HepG2 (cell line): Measurements from ENCODE around the gene TPPP2. TPM values are rescaled to one million over a fixed set of nuclear protein-coding genes. Genes with fewer than 3 reads are reported as not detected.
A peak's percentile ranks its signal among the peaks of the same experiment; 100 is the strongest.

Experiments
- ATAC-seq: fragments of 200-7000 bp; cut with Tn5 transposase; 3 replicates; pipeline ENCODE4 v1.9.1; 2020; ENCODE audit warnings: mild to moderate bottlenecking, moderate library complexity
- BruUV-seq: library from RNA; stranded (reverse); fragments of 400-500 nt; replicated peaks from 2 replicates; lab custom pipeline; 2021; lab: Mats Ljungman, UMichigan
- CTCF ChIA-PET: fragments of 300-600 bp; formaldehyde crosslinking; extraction: SDS; loops from one replicate; lab custom pipeline; 2021; ENCODE audit warnings: low total read pairs, inconsistent platforms, low intra/inter-chr PET ratio; lab: Yijun Ruan, JAX
- POLR2A ChIA-PET: fragments of 350-600 bp; sonication (Branson Sonifier 250); formaldehyde crosslinking; loops from one replicate; lab custom pipeline; 2020; ENCODE audit warnings: antibody characterized with exemption, inconsistent platforms; lab: Yijun Ruan, JAX
- DNase-seq: peaks from one replicate; pipeline ENCODE4 v3.0.0-alpha.2; 2015; ENCODE audit warnings: low spot score
- FAIRE-seq: peaks from 3 replicates; lab custom pipeline; 2011; peaks lifted over from hg19 to GRCh38; lab: Jason Lieb, UNC
- H2AFZ ChIP-seq: one replicate; pipeline ENCODE4 v1.6.1; 2011; ENCODE audit warnings: low read length, inconsistent platforms
- H3K27ac ChIP-seq: fragments of 300-600 bp; 3 replicates; pipeline ENCODE4 v1.8.0; 2011; ENCODE audit warnings: mixed run types, mild to moderate bottlenecking, mixed read lengths, low read length, inconsistent platforms; ENCODE audit not compliant: insufficient read depth; ENCODE audit errors: extremely low read length
- H3K27me3 ChIP-seq, 2 experiments: fragments of 200-600 bp in 1 of 2; 2 replicates in 1 of 2; 3 replicates in 1 of 2; pipeline versions ENCODE4 v1.6.0 to v1.8.0; 2011; ENCODE audit warnings: low read length in 2 of 2, mild to moderate bottlenecking in 2 of 2, moderate library complexity in 2 of 2, inconsistent platforms in 1 of 2; ENCODE audit not compliant: insufficient read depth in 2 of 2, control insufficient read depth in 1 of 2
- H3K36me3 ChIP-seq, 2 experiments: fragments of 200-600 bp in 1 of 2; replicated peaks in 1 of 2; 2 replicates in 1 of 2; 3 replicates in 1 of 2; pipeline versions ENCODE4 v1.5.1 to v1.8.0; 2011; ENCODE audit warnings: low read length in 2 of 2, inconsistent platforms in 1 of 2; ENCODE audit not compliant: insufficient read depth in 2 of 2, control insufficient read depth in 1 of 2
- H3K4me1 ChIP-seq: 2 replicates; pipeline ENCODE4 v1.5.1; 2012; ENCODE audit warnings: low read length, inconsistent platforms; ENCODE audit not compliant: insufficient read depth
- H3K4me2 ChIP-seq: 2 replicates; pipeline ENCODE4 v1.6.0; 2011; ENCODE audit warnings: low read depth, low read length, inconsistent platforms
- H3K4me3 ChIP-seq, 3 experiments: fragments of 200-600 bp in 1 of 3; sonication (generic), shearing (Covaris generic) in 1 of 3; replicated peaks in 1 of 3; 2 replicates each; pipeline ENCODE4 v1.5.1; 2011 to 2016; ENCODE audit warnings: low read length in 3 of 3, inconsistent platforms in 2 of 3, low read depth in 2 of 3, mild to moderate bottlenecking in 2 of 3, control low read depth in 1 of 3, mixed read lengths in 1 of 3; ENCODE audit not compliant: insufficient read depth in 1 of 3
- H3K79me2 ChIP-seq: one replicate; pipeline ENCODE4 v1.6.1; 2011; ENCODE audit warnings: low read length, inconsistent platforms; ENCODE audit not compliant: insufficient read depth
- H3K9ac ChIP-seq: 2 replicates; pipeline ENCODE4 v1.6.0; 2011; ENCODE audit warnings: mild to moderate bottlenecking, low read depth, low read length, inconsistent platforms; ENCODE audit not compliant: insufficient read depth
- H3K9me3 ChIP-seq: 2 replicates; pipeline ENCODE4 v1.5.1; 2012; ENCODE audit warnings: mild to moderate bottlenecking, low read length
- H4K20me1 ChIP-seq: 2 replicates; pipeline ENCODE4 v1.6.0; 2011; ENCODE audit warnings: inconsistent platforms, mild to moderate bottlenecking, low read length, moderate library complexity; ENCODE audit not compliant: insufficient read depth
- ELF3 ChIP-seq: IDR thresholded peaks from 2 replicates; pipeline ENCODE4 v1.6.1; 2016; ENCODE audit warnings: missing genetic modification reagents, missing compliant biosample characterization
- EP300 ChIP-seq, 3 experiments: sonication (generic) in 1 of 3; formaldehyde crosslinking in 1 of 3; IDR thresholded peaks; 2 replicates each; pipeline versions ENCODE4 v1.5.1 to v1.6.1; 2011 to 2020; ENCODE audit warnings: low read depth in 2 of 3, low read length in 2 of 3, borderline replicate concordance in 1 of 3, improper control_type of control experiment in 1 of 3, mild to moderate bottlenecking in 1 of 3, missing genetic modification reagents in 1 of 3, moderate library complexity in 1 of 3
- FOXA1 ChIP-seq, 2 experiments: fragments of 450-650 bp in 1 of 2; sonication (generic) in 1 of 2; formaldehyde crosslinking in 1 of 2; IDR thresholded peaks; 2 replicates each; pipeline versions ENCODE4 v1.4.0 to v1.6.1; 2016 to 2020; ENCODE audit warnings: missing genetic modification reagents in 1 of 2
- FOXA3 ChIP-seq: IDR thresholded peaks from 2 replicates; pipeline ENCODE4 v1.6.1; 2016; ENCODE audit warnings: missing genetic modification reagents, missing compliant biosample characterization
- FOXP1 ChIP-seq, 2 experiments: fragments of 450-650 bp in 1 of 2; IDR thresholded peaks; 2 replicates each; pipeline ENCODE4 v1.6.1; 2017 to 2018; ENCODE audit warnings: antibody characterized with exemption in 1 of 2
- HNF4A ChIP-seq: sonication (generic); formaldehyde crosslinking; IDR thresholded peaks from 2 replicates; pipeline ENCODE4 v1.4.0; 2020; ENCODE audit warnings: missing genetic modification reagents
- HNF4G ChIP-seq, 2 experiments: sonication (generic) in 1 of 2; formaldehyde crosslinking in 1 of 2; IDR thresholded peaks; 2 replicates each; pipeline versions ENCODE4 v1.4.0 to v1.6.1; 2011 to 2020; ENCODE audit warnings: borderline replicate concordance in 2 of 2, low read depth in 2 of 2, mild to moderate bottlenecking in 2 of 2, low read length in 1 of 2, missing genetic modification reagents in 1 of 2, moderate library complexity in 1 of 2
- KLF12 ChIP-seq: sonication (generic); formaldehyde crosslinking; IDR thresholded peaks from 2 replicates; pipeline ENCODE4 v1.4.0; 2020; ENCODE audit warnings: missing genetic modification reagents, borderline replicate concordance
- NCOA2 ChIP-seq: sonication (generic); formaldehyde crosslinking; IDR thresholded peaks from 2 replicates; pipeline ENCODE4 v1.8.0; 2022; ENCODE audit warnings: inconsistent platforms
- NR1H2 ChIP-seq: sonication (generic); formaldehyde crosslinking; IDR thresholded peaks from 2 replicates; pipeline ENCODE4 v1.8.1; 2022; ENCODE audit warnings: low read depth, missing genetic modification reagents, borderline replicate concordance
- PHF8 ChIP-seq: sonication (generic); formaldehyde crosslinking; IDR thresholded peaks from 2 replicates; pipeline ENCODE4 v1.5.0; 2020; ENCODE audit warnings: missing genetic modification reagents
- PPARG ChIP-seq: conservative IDR thresholded peaks from 2 replicates; pipeline ENCODE4 v1.6.1; 2016; ENCODE audit warnings: missing biosample characterization, missing genetic modification reagents
- RCOR2 ChIP-seq: IDR thresholded peaks from 2 replicates; pipeline ENCODE4 v1.6.1; 2016; ENCODE audit warnings: missing biosample characterization, missing genetic modification reagents
- RXRA ChIP-seq: sonication (generic); formaldehyde crosslinking; IDR thresholded peaks from 2 replicates; pipeline ENCODE4 v1.5.1; 2020; ENCODE audit warnings: missing genetic modification reagents
- SAP130 ChIP-seq: IDR thresholded peaks from 2 replicates; pipeline ENCODE4 v1.6.1; 2016; ENCODE audit warnings: low read depth
- SMAD3 ChIP-seq: sonication (generic); formaldehyde crosslinking; IDR thresholded peaks from 2 replicates; pipeline ENCODE4 v1.4.0; 2020; ENCODE audit warnings: missing genetic modification reagents
- TRAFD1 ChIP-seq: sonication (generic); formaldehyde crosslinking; IDR thresholded peaks from 2 replicates; pipeline ENCODE4 v1.5.1; 2020; ENCODE audit warnings: missing genetic modification reagents, mild to moderate bottlenecking, borderline replicate concordance
- ZBTB7B ChIP-seq: sonication (generic); formaldehyde crosslinking; IDR thresholded peaks from 2 replicates; pipeline ENCODE4 v1.4.0; 2020; ENCODE audit warnings: missing genetic modification reagents
- ZNF205 ChIP-seq: IDR thresholded peaks from 2 replicates; pipeline ENCODE4 v1.6.1; 2018; ENCODE audit warnings: missing biosample characterization, missing genetic modification reagents
- ZNF589 ChIP-seq: sonication (generic); formaldehyde crosslinking; conservative IDR thresholded peaks from 2 replicates; pipeline ENCODE4 v1.8.0; 2022; ENCODE audit warnings: mild to moderate bottlenecking, moderate library complexity, missing genetic modification reagents
- ZNF850 ChIP-seq: sonication (generic); formaldehyde crosslinking; conservative IDR thresholded peaks from 2 replicates; pipeline ENCODE4 v1.9.0; 2021; ENCODE audit warnings: mild to moderate bottlenecking, missing genetic modification reagents
- ZUFSP ChIP-seq: sonication (generic); formaldehyde crosslinking; IDR thresholded peaks from 2 replicates; pipeline ENCODE4 v1.9.0; 2021; ENCODE audit warnings: missing genetic modification reagents, mild to moderate bottlenecking, borderline replicate concordance
- WGBS: methylation state at CpG from one replicate; pipeline ENCODE4 v1.1.6; 2017; ENCODE audit warnings: low lambda C conversion rate; 5-methylcytosine and 5-hydroxymethylcytosine counted together
- in situ Hi-C: cut with HindIII; loops from 2 replicates; pipeline ENCODE4 v1.10.0; 2017; ENCODE audit warnings: low pct_unique_long_range_greater_than_20kb; ENCODE audit not compliant: extremely low pct_ligation_motif_present
- intact Hi-C: fragments of 100-400 bp; cut with micrococcal nuclease; formaldehyde crosslinking; loops from one replicate; pipeline ENCODE4 v1.10.0; 2022; ENCODE audit not compliant: unreplicated experiment
- polyA plus RNA-seq, 8 experiments: library from polyadenylated mRNA; depleted of rRNA in 3 of 8; stranded (reverse) in 7 of 8; unstranded in 1 of 8; fragments of >200 nt; fragmentation: Illumina TruSeq in 4 of 8; extraction: Trizol in 4 of 8; gene quantifications; 2 replicates each; pipeline versions ENCODE4 v1.2.1 to v1.2.3, GENCODE V29; 2011 to 2016; ENCODE audit warnings: low read depth in 4 of 8, missing spikeins in 1 of 8, mixed read lengths in 1 of 8; ENCODE audit not compliant: insufficient read depth in 1 of 8
- total RNA-seq, 5 experiments: library from RNA; depleted of rRNA; stranded (reverse); fragments of >200 nt; fragmentation: Illumina TruSeq; extraction: Trizol; gene quantifications; 2 replicates each; pipeline ENCODE4 v1.2.3, GENCODE V29; 2016; ENCODE audit warnings: low read depth in 1 of 5

TPPP2 gene
- total and polyA plus RNA-seq, 2 of the 13 experiments (the other 11 are each of a cell fraction or from before 2014, with no cell fraction given): 0.58 to 4.2 TPM

- Histone ChIP-seq H3K79me2 (no peaks in the 10 kb centered on the region), H3K27me3 (no peaks in the 10 kb centered on the region), H3K4me2 (peak overlapping the region; percentile 41), H3K4me3 (no peak overlapping the region), H2AFZ (no peak overlapping the region), H3K36me3 (no peaks in the 10 kb centered on the region), H4K20me1 (no peaks in the 10 kb centered on the region), H3K4me1 (peaks cover 83% of the 10 kb centered on the region), H3K9me3 (no peaks in the 10 kb centered on the region), H3K9ac (no peak overlapping the region), H3K27ac (peak overlapping the region; percentile 33)
- POLR2A ChIA-PET: interaction anchor here (0.9 to 4.9 kb wide), 12 partner anchors 9 to 367 kb away, joined by 3 to 26 read pairs (median 6); partner anchors contain the start of genes ARHGEF40 and NDRG2
- CTCF ChIA-PET: no interaction called here
- FAIRE-seq (peak; percentile 64), ATAC-seq (no peak), DNase-seq (peak; percentile 78)
- WGBS: 22% methylated on average over 2 of the region's 2 CpGs
- BruUV-seq: no TSS peak
- in situ Hi-C loops (no loop called here), intact Hi-C loops (no loop called here)
- no peak for TF ChIP-seq FOXP1 (IDR thresholded peaks at IDR 0.05)
- TF ChIP-seq FOXP1 (CRISPR knock-in tag; IDR thresholded peaks at IDR 0.05): peak; percentile 65; the same call in 1 of the 2 replicates
- TF ChIP-seq EP300 (IDR thresholded peaks at IDR 0.05; ENCODE audit: low read depth in 2 of 2, low read length in 2 of 2): peak in 1 of 2 experiments; percentile 81; a peak in 2 of 4 replicates
- peak; percentile 71; the same call in 1 of the 2 replicates for TF ChIP-seq EP300 (CRISPR knock-in tag; IDR thresholded peaks at IDR 0.05; ENCODE audit: borderline replicate concordance)
- no peak for TF ChIP-seq ZNF850 (CRISPR knock-in tag)
- TF ChIP-seq SAP130 (CRISPR knock-in tag): peak; percentile 39
- TF ChIP-seq ZNF589 (CRISPR knock-in tag): 0 out of 2 replicates have a peak, but pooled peaks have one; percentile 48
- TF ChIP-seq PHF8 (CRISPR knock-in tag): no peak
- peak; percentile 91 for TF ChIP-seq PPARG (CRISPR knock-in tag)
- no peak for TF ChIP-seq TRAFD1 (CRISPR knock-in tag)
- TF ChIP-seq ZBTB7B: peak; percentile 48; the same call in 1 of the 2 replicates
- TF ChIP-seq NCOA2: peak; percentile 87
- no peak for TF ChIP-seq KLF12 (CRISPR knock-in tag)
- TF ChIP-seq ZNF205 (CRISPR knock-in tag): 0 out of 2 replicates have a peak, but pooled peaks have one; percentile 30
- peak; percentile 44; the same call in 1 of the 2 replicates for TF ChIP-seq RXRA
- TF ChIP-seq SMAD3: 0 out of 2 replicates have a peak, but pooled peaks have one; percentile 42
- peak; percentile 71; the same call in 1 of the 2 replicates for TF ChIP-seq RCOR2 (CRISPR knock-in tag)
- no peak for TF ChIP-seq FOXA1 (IDR thresholded peaks at IDR 0.05)
- peak; percentile 32; the same call in 1 of the 2 replicates for TF ChIP-seq FOXA1 (CRISPR knock-in tag; IDR thresholded peaks at IDR 0.05)
- TF ChIP-seq FOXA3: peak; percentile 35; the same call in 1 of the 2 replicates
- TF ChIP-seq ELF3 (CRISPR knock-in tag): peak; percentile 77; the same call in 1 of the 2 replicates
- no peak for TF ChIP-seq ZUFSP (CRISPR knock-in tag)
- no peak for TF ChIP-seq HNF4G (IDR thresholded peaks at IDR 0.05; ENCODE audit: borderline replicate concordance, low read depth, low read length)
- TF ChIP-seq HNF4G (CRISPR knock-in tag; IDR thresholded peaks at IDR 0.05; ENCODE audit: borderline replicate concordance, low read depth): peak; percentile 24; the same call in 1 of the 2 replicates
- TF ChIP-seq NR1H2 (CRISPR knock-in tag): no peak
- TF ChIP-seq HNF4A (CRISPR knock-in tag): peak; percentile 69
Observed at GRCh38 chr14:21048638-21049037, 18.6 kb downstream of the TPPP2 start.
